ENCODE measurements around the gene TRIM38.

GRCh38 chr6:25998379-25998778 lies 35.8 kb downstream of the TRIM38 start:
- TF ChIP-seq REST (IDR thresholded peaks at IDR 0.05; ENCODE audit: insufficient read depth in 1 of 2, low read depth in 2 of 2, low read length in 1 of 2) (no peak), CTCF (IDR thresholded peaks at IDR 0.05) (no peak), POLR2AphosphoS5 (IDR thresholded peaks at IDR 0.05; ENCODE audit: low read depth, low read length) (no peak), TCF7L2 (IDR thresholded peaks at IDR 0.05; ENCODE audit: low read depth, low read length) (no peak), SIN3A (IDR thresholded peaks at IDR 0.05; ENCODE audit: borderline replicate concordance, insufficient read depth, low read depth, low read length) (no peak)

Measured in Panc1 (cell line).